ENCODE results near the gene FAM181A. TPM values are rescaled to one million over a fixed set of nuclear protein-coding genes. Genes with fewer than 3 reads are reported as not detected.

The FAM181A gene
- total RNA-seq, 1 experiment from 2014 or later: not detected

- H3K27me3 ChIP-seq (ENCODE audit: control insufficient read depth, insufficient read depth, low read length): no peaks in the 10 kb centered on the region
- BruUV-seq (replicated peaks): no TSS peak
- in situ Hi-C loops (cut with HindIII; ENCODE audit: low pct_unique_long_range_greater_than_20kb, low sequenced_read_pairs) (no loop called here), intact Hi-C loops (cut with micrococcal nuclease; ENCODE audit: unreplicated experiment) (no loop called here)
- no peak overlapping the region for H3K27ac ChIP-seq (ENCODE audit: low read length)
- ChIA-PET POLR2A (no interaction called here), CTCF (no interaction called here)
- no peak overlapping the region for H3K4me3 ChIP-seq (ENCODE audit: low read depth in 2 of 2, low read length in 2 of 2)
- TF ChIP-seq CTCF (IDR thresholded peaks at IDR 0.05): no peak
- TF ChIP-seq SIN3A (IDR thresholded peaks at IDR 0.05; ENCODE audit: borderline replicate concordance, insufficient read depth, low read depth, low read length): no peak
- TF ChIP-seq TCF7L2 (IDR thresholded peaks at IDR 0.05; ENCODE audit: low read depth, low read length): no peak
- no peak for TF ChIP-seq POLR2AphosphoS5 (IDR thresholded peaks at IDR 0.05; ENCODE audit: low read depth, low read length)
- TF ChIP-seq REST (IDR thresholded peaks at IDR 0.05; ENCODE audit: insufficient read depth in 1 of 2, low read depth in 2 of 2, low read length in 1 of 2): no peak
- H3K4me1 ChIP-seq (ENCODE audit: control insufficient read depth, insufficient read depth, low read length): no peaks in the 10 kb centered on the region
- no peaks in the 10 kb centered on the region for H3K9me3 ChIP-seq (ENCODE audit: control insufficient read depth, insufficient read depth, low read depth, low read length)
- no peak for ATAC-seq
- no peaks in the 10 kb centered on the region for H3K36me3 ChIP-seq (ENCODE audit: control insufficient read depth, insufficient read depth, low read length)
- DNase-seq (ENCODE audit: low read depth, low spot score): no peak
These were observed 32.0 kb upstream of the FAM181A start for GRCh38 chr14:93895023-93895604.

- Histone ChIP-seq H3K9me3 (ENCODE audit: control insufficient read depth, insufficient read depth, low read depth, low read length) (no peaks in the 10 kb centered on the region), H3K27me3 (ENCODE audit: control insufficient read depth, insufficient read depth, low read length) (no peaks in the 10 kb centered on the region), H3K27ac (ENCODE audit: low read length) (no peak overlapping the region), H3K4me3 (ENCODE audit: low read depth in 2 of 2, low read length in 2 of 2) (no peak overlapping the region), H3K36me3 (ENCODE audit: control insufficient read depth, insufficient read depth, low read length) (no peaks in the 10 kb centered on the region), H3K4me1 (ENCODE audit: control insufficient read depth, insufficient read depth, low read length) (no peaks in the 10 kb centered on the region)
- ChIA-PET CTCF (interaction anchor here (0.5 kb wide), 1 partner anchor 702 kb away, joined by 6 read pairs; no protein-coding TSS in a partner anchor), POLR2A (no interaction called here)
- DNase-seq (ENCODE audit: low read depth, low spot score) (no peak), ATAC-seq (no peak)
- no peak for TF ChIP-seq POLR2AphosphoS5 (IDR thresholded peaks at IDR 0.05; ENCODE audit: low read depth, low read length)
- no peak for TF ChIP-seq SIN3A (IDR thresholded peaks at IDR 0.05; ENCODE audit: borderline replicate concordance, insufficient read depth, low read depth, low read length)
- no peak for TF ChIP-seq TCF7L2 (IDR thresholded peaks at IDR 0.05; ENCODE audit: low read depth, low read length)
- no peak for TF ChIP-seq REST (IDR thresholded peaks at IDR 0.05; ENCODE audit: insufficient read depth in 1 of 2, low read depth in 2 of 2, low read length in 1 of 2)
- TF ChIP-seq CTCF (IDR thresholded peaks at IDR 0.05): no peak
- BruUV-seq (replicated peaks): no TSS peak
- in situ Hi-C loops (cut with HindIII; ENCODE audit: low pct_unique_long_range_greater_than_20kb, low sequenced_read_pairs) (no loop called here), intact Hi-C loops (cut with micrococcal nuclease; ENCODE audit: unreplicated experiment) (no loop called here)
These were observed 29.7 kb upstream of the FAM181A start for GRCh38 chr14:93897476-93897845.

Measured in Panc1 (cell line).